ENCODE measurements around the gene FAM114A1. TPM values are rescaled to one million over a fixed set of nuclear protein-coding genes. Genes with fewer than 3 reads are reported as not detected.

The FAM114A1 gene
- polyA plus RNA-seq, 2 of the 4 experiments (the other 2 are of a cell fraction): 44.2 to 55.4 TPM

DNA sequence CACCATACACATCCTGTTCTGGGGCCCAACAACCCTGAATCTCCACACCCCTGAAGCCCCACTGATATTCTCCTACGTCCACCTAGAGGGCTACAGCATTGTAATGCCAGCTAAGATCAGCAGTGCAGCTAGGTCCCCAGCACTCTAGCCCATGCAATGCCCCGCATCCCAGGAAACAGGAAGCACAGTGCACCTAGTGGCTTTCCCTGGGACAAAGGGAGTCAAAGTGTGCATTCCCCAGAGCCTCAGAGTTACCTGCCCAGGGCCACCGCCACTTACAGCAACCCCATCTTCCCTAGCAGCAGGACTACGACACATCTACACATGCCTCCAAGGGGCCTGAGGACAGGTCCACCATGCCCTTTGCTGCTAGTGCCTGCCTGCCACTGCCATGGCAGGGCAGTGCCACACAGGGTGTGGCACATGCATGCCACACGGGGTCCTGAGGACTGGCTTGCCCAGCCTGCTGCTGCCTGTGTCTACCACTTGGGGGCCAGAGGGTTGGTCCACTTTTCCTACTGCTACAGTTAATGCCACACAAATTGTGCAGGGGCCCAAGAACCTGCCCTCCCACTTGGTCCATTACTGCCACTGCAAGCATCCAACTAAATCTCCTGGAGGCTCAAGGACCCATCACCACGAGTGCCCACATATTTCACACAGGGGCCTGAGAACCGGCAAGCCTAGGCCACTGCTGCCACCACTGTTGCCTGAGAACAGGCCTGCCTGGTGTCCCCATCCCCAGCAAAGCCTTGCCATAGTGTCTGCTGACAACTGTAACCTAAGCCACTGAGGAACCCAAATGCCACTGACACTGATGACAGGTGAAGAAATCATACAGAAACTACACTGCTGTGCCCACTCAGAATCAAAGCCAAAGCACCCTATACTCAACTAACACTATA lies 34.7 kb upstream of the FAM114A1 start:
- Histone ChIP-seq H3K9me3 (0 out of 3 replicates have a peak, but pooled peaks cover 2% of the 10 kb centered on the region), H3K27ac (no peak overlapping the region), H3K4me3 (no peak overlapping the region), H3K4me2 (no peak overlapping the region), H3K4me1 (no peaks in the 10 kb centered on the region)
- ChIA-PET CTCF (interaction anchor here (1.2 to 2.0 kb wide), 2 partner anchors 28 to 74 kb away, joined by 3 to 5 read pairs; no protein-coding TSS in a partner anchor), POLR2A (no interaction called here)
- TF ChIP-seq HDAC2 (IDR thresholded peaks at IDR 0.05) (no peak), ESRRA (IDR thresholded peaks at IDR 0.05; ENCODE audit: borderline replicate concordance, low read length) (no peak), FOXS1 (CRISPR knock-in tag; IDR thresholded peaks at IDR 0.05) (no peak), CEBPB (IDR thresholded peaks at IDR 0.05) (no peak), RFX5 (IDR thresholded peaks at IDR 0.05) (no peak), SREBF2 (IDR thresholded peaks at IDR 0.05) (no peak), HEYL (CRISPR knock-in tag; IDR thresholded peaks at IDR 0.05) (no peak), TP53 (CRISPR knock-in tag; IDR thresholded peaks at IDR 0.05) (no peak), POLR2AphosphoS2 (conservative IDR thresholded peaks at IDR 0.05; ENCODE audit: low read length) (no peak), KDM1A (IDR thresholded peaks at IDR 0.05; ENCODE audit: low read depth) (no peak)
- TF ChIP-seq, protein P1, sequence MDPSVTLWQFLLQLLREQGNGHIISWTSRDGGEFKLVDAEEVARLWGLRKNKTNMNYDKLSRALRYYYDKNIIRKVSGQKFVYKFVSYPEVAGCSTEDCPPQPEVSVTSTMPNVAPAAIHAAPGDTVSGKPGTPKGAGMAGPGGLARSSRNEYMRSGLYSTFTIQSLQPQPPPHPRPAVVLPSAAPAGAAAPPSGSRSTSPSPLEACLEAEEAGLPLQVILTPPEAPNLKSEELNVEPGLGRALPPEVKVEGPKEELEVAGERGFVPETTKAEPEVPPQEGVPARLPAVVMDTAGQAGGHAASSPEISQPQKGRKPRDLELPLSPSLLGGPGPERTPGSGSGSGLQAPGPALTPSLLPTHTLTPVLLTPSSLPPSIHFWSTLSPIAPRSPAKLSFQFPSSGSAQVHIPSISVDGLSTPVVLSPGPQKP (IDR thresholded peaks at IDR 0.05; ENCODE audit: low read depth, low read length): no peak
- TF ChIP-seq, protein P2, sequence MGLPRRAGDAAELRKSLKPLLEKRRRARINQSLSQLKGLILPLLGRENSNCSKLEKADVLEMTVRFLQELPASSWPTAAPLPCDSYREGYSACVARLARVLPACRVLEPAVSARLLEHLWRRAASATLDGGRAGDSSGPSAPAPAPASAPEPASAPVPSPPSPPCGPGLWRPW (IDR thresholded peaks at IDR 0.05): no peak
- TF ChIP-seq, protein P3, sequence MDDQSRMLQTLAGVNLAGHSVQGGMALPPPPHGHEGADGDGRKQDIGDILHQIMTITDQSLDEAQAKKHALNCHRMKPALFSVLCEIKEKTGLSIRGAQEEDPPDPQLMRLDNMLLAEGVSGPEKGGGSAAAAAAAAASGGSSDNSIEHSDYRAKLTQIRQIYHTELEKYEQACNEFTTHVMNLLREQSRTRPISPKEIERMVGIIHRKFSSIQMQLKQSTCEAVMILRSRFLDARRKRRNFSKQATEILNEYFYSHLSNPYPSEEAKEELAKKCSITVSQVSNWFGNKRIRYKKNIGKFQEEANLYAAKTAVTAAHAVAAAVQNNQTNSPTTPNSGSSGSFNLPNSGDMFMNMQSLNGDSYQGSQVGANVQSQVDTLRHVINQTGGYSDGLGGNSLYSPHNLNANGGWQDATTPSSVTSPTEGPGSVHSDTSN (IDR thresholded peaks at IDR 0.05): no peak
- ATAC-seq (no peak), FAIRE-seq (no peak), DNase-seq (ENCODE audit: low read depth in 1 of 2, low spot score in 1 of 2) (no peak)
- WGBS (ENCODE audit: missing lambda C conversion rate): 86% methylated on average over 5 of the region's 7 CpGs

DNA sequence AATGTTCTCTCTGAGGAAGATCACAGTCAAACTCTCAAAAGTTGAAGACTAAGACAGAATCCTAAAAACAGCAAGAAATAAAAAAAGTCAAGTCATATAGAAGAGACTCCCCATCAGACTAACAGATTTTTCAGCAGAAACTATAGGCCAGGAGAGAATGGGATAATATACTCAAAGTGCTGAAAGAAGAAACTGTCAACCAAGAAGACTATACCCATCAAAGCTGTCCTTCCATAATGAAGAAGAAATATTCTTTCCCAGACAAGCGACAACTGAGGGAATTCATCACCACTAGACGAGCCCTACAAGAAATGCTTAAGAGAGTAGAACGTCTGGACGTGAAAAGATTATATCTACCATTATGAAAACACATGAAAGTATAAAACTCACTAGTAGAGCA lies 33.0 kb upstream of the FAM114A1 start:
- POLR2A ChIA-PET: no interaction called here
- Histone ChIP-seq H3K9me3 (0 out of 3 replicates have a peak, but pooled peaks cover 2% of the 10 kb centered on the region), H3K4me3 (no peak overlapping the region), H3K4me2 (no peak overlapping the region), H3K27ac (no peak overlapping the region), H3K4me1 (no peaks in the 10 kb centered on the region)
- CTCF ChIA-PET: interaction anchor here (0.6 to 1.5 kb wide), 3 partner anchors 12 to 50 kb away, joined by 3 to 5 read pairs (median 4); no protein-coding TSS in a partner anchor
- FAIRE-seq (no peak), DNase-seq (ENCODE audit: low read depth in 1 of 2, low spot score in 1 of 2) (no peak), ATAC-seq (no peak)
- 94% methylated on average over 4 of the region's 4 CpGs for WGBS (ENCODE audit: missing lambda C conversion rate)
- TF ChIP-seq POLR2A (IDR thresholded peaks at IDR 0.05; ENCODE audit: low read length): no peak

DNA sequence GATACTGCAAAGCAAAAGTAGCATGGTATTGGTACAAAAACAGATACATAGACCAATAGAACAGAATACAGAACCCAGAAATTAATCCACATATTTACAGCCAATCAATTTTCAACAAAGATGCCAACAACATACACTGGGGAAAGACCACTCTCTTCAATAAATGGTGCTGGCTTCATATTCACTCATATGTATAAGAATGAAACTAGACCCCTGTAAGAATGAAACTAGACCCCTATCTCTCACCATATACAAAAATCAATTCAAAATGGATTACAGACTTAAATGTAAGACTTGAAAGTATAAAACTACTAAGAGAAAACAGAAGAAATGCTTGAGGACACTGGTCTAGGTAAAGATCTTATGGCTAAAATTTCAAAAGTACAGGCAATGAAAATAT lies 30.3 kb upstream of the FAM114A1 start:
- Histone ChIP-seq H3K27ac (no peak overlapping the region), H3K9me3 (0 out of 3 replicates have a peak, but pooled peaks cover 2% of the 10 kb centered on the region), H3K4me3 (no peak overlapping the region), H3K4me2 (no peak overlapping the region), H3K4me1 (no peaks in the 10 kb centered on the region)
- no peak for DNase-seq (ENCODE audit: low read depth in 1 of 2, low spot score in 1 of 2)
- ChIA-PET POLR2A (no interaction called here), CTCF (no interaction called here)
- ATAC-seq: no peak
- no peak for FAIRE-seq
- TF ChIP-seq, protein P4, sequence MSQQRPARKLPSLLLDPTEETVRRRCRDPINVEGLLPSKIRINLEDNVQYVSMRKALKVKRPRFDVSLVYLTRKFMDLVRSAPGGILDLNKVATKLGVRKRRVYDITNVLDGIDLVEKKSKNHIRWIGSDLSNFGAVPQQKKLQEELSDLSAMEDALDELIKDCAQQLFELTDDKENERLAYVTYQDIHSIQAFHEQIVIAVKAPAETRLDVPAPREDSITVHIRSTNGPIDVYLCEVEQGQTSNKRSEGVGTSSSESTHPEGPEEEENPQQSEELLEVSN (IDR thresholded peaks at IDR 0.05; ENCODE audit: borderline replicate concordance, low read depth): no peak
- TF ChIP-seq ZFP36 (IDR thresholded peaks at IDR 0.05; ENCODE audit: borderline replicate concordance, partially characterized antibody): no peak
- no peak for TF ChIP-seq RCOR1 (IDR thresholded peaks at IDR 0.05; ENCODE audit: low read depth, low read length)
- TF ChIP-seq POLR2AphosphoS2 (conservative IDR thresholded peaks at IDR 0.05; ENCODE audit: low read length): no peak
- no peak for TF ChIP-seq ZC3H11A (IDR thresholded peaks at IDR 0.05)
- no peak for TF ChIP-seq HEYL (CRISPR knock-in tag; IDR thresholded peaks at IDR 0.05)
- no peak for TF ChIP-seq MAZ (IDR thresholded peaks at IDR 0.05; ENCODE audit: borderline replicate concordance, low read depth, low read length)
- no peak for TF ChIP-seq HOXB5 (CRISPR knock-in tag; IDR thresholded peaks at IDR 0.05)
- no peak for TF ChIP-seq ESRRA (IDR thresholded peaks at IDR 0.05; ENCODE audit: borderline replicate concordance, low read length)
- no peak for TF ChIP-seq GATA3 (IDR thresholded peaks at IDR 0.05; ENCODE audit: borderline replicate concordance)
